Parathyroid adenoma (tissue), 2 donors: ENCODE measurements around the gene PTPN2.

Experiments used
- H2AFZ ChIP-seq: fragments of 300-600 bp; sonication (generic); one replicate; pipeline ENCODE4 v1.7.0; 2017; ENCODE audit warnings: antibody characterized with exemption, mild to moderate bottlenecking
- H3K27ac ChIP-seq: fragments of 300-600 bp; sonication (generic); one replicate; pipeline ENCODE4 v1.7.0; 2017
- H3K27me3 ChIP-seq: fragments of 300-600 bp; sonication (generic); one replicate; pipeline ENCODE4 v1.7.0; 2017; ENCODE audit warnings: low read length; ENCODE audit not compliant: control insufficient read depth, insufficient read depth
- H3K36me3 ChIP-seq: fragments of 300-600 bp; sonication (generic); one replicate; pipeline ENCODE4 v1.7.0; 2017; ENCODE audit warnings: low read length; ENCODE audit not compliant: control insufficient read depth, insufficient read depth
- H3K4me1 ChIP-seq: fragments of 300-600 bp; sonication (generic); one replicate; pipeline ENCODE4 v1.7.0; 2017; ENCODE audit warnings: control low read depth
- H3K4me2 ChIP-seq: fragments of 300-600 bp; sonication (generic); one replicate; pipeline ENCODE4 v1.7.0; 2017; ENCODE audit warnings: low read length
- H3K4me3 ChIP-seq: fragments of 300-600 bp; sonication (generic); one replicate; pipeline ENCODE4 v1.7.0; 2017; ENCODE audit warnings: low read depth, low read length
- H3K79me2 ChIP-seq: fragments of 300-600 bp; sonication (generic); one replicate; pipeline ENCODE4 v1.7.0; 2017; ENCODE audit warnings: control low read depth
- H3K9ac ChIP-seq: fragments of 300-600 bp; sonication (generic); one replicate; pipeline ENCODE4 v1.7.0; 2017; ENCODE audit warnings: mild to moderate bottlenecking
- H3K9me3 ChIP-seq: fragments of 300-600 bp; sonication (generic); one replicate; pipeline ENCODE4 v1.7.0; 2017; ENCODE audit warnings: low read length; ENCODE audit not compliant: control insufficient read depth
- CTCF ChIP-seq: fragments of 300-600 bp; sonication (generic); IDR thresholded peaks from one replicate; pipeline ENCODE4 v1.7.0; 2017; ENCODE audit warnings: antibody characterized with exemption, mild to moderate bottlenecking
- donor health status: primary hyperparathyroidism.

Gene PTPN2

GRCh38 chr18:12751503-12751884, 132.5 kb downstream of the PTPN2 start:
- no peak for TF ChIP-seq CTCF
- no peaks in the 10 kb centered on the region for H3K4me1 ChIP-seq
- H3K36me3 ChIP-seq: no peaks in the 10 kb centered on the region
- no peaks in the 10 kb centered on the region for H3K27me3 ChIP-seq
- H2AFZ ChIP-seq: no peak overlapping the region
- H3K9me3 ChIP-seq: no peaks in the 10 kb centered on the region
- no peak overlapping the region for H3K9ac ChIP-seq
- H3K79me2 ChIP-seq: no peaks in the 10 kb centered on the region
- no peak overlapping the region for H3K4me2 ChIP-seq
- no peak overlapping the region for H3K4me3 ChIP-seq
- no peak overlapping the region for H3K27ac ChIP-seq

GRCh38 chr18:12750715-12751502, 133.1 kb downstream of the PTPN2 start:
- TF ChIP-seq CTCF: no peak

GRCh38 chr18:12750076-12750714, 133.8 kb downstream of the PTPN2 start:
- no peak overlapping the region for H3K4me3 ChIP-seq
- H3K9ac ChIP-seq: no peak overlapping the region
- no peaks in the 10 kb centered on the region for H3K79me2 ChIP-seq
- no peaks in the 10 kb centered on the region for H3K4me1 ChIP-seq
- no peaks in the 10 kb centered on the region for H3K9me3 ChIP-seq
- no peaks in the 10 kb centered on the region for H3K36me3 ChIP-seq
- H3K27ac ChIP-seq: no peak overlapping the region
- H3K4me2 ChIP-seq: no peak overlapping the region
- no peak for TF ChIP-seq CTCF
- H2AFZ ChIP-seq: no peak overlapping the region
- H3K27me3 ChIP-seq: no peaks in the 10 kb centered on the region

More at GRCh38 chr18:12750715-12751502, 133.1 kb downstream of the PTPN2 start:
- H3K9me3 ChIP-seq: no peaks in the 10 kb centered on the region
- H3K9ac ChIP-seq: no peak overlapping the region
- H3K4me1 ChIP-seq: no peaks in the 10 kb centered on the region
- no peaks in the 10 kb centered on the region for H3K79me2 ChIP-seq
- H2AFZ ChIP-seq: no peak overlapping the region
- no peaks in the 10 kb centered on the region for H3K36me3 ChIP-seq
- no peak overlapping the region for H3K4me2 ChIP-seq
- no peak overlapping the region for H3K27ac ChIP-seq
- no peak overlapping the region for H3K4me3 ChIP-seq
- H3K27me3 ChIP-seq: no peaks in the 10 kb centered on the region

GRCh38 chr18:12749121-12749520, 134.9 kb downstream of the PTPN2 start:
- Histone ChIP-seq H3K9ac (no peak overlapping the region), H3K27ac (no peak overlapping the region), H3K4me1 (no peaks in the 10 kb centered on the region), H3K79me2 (no peaks in the 10 kb centered on the region), H3K36me3 (no peaks in the 10 kb centered on the region), H3K4me3 (no peak overlapping the region), H3K9me3 (no peaks in the 10 kb centered on the region), H3K27me3 (no peaks in the 10 kb centered on the region), H3K4me2 (no peak overlapping the region), H2AFZ (no peak overlapping the region)
- no peak for TF ChIP-seq CTCF
